Thyroid gland (tissue), 4 donors: ENCODE results near the gene CAPN10.

Experiments used
- POLR2A ChIP-seq, 2 donors: fragments of 450-650 bp; IDR thresholded peaks; one replicate each; pipeline ENCODE4 v1.6.1; 2017; ENCODE audit warnings: antibody characterized with exemption in 2 of 2, mild to moderate bottlenecking in 2 of 2, moderate library complexity in 1 of 2
- TF ChIP-seq, protein P1 (sequence below), 6 experiments: fragments of 200-600 bp in 3 of 6; fragments of 450-650 bp in 3 of 6; sonication (generic) in 3 of 6; IDR thresholded peaks; one replicate each; pipeline ENCODE4 v1.5.1; 2016 to 2019; ENCODE audit warnings: antibody characterized with exemption in 6 of 6, mild to moderate bottlenecking in 2 of 6, inconsistent platforms in 1 of 6, moderate library complexity in 1 of 6

DNA sequence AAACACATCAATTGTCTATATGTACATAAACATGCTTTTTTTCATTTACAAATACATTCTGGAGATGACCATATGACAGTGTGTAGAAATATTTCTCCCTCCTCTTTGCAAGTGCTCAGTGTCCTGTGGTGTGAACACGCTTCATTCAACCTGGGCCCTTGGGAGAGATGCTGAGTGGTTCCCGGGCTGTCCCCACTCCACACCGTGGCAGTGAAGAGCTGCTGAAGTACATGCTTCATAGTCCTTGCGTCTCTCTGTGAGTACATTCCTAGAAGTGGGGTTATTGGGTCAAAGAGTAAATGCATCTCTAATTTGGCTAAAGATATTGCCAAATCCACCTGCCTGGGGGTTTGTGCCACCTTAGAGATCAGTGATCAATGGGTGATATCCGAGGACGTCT is 32.2 kb downstream of the CAPN10 start:
- no peak for TF ChIP-seq POLR2A (IDR thresholded peaks at IDR 0.05)
- TF ChIP-seq, protein P1, sequence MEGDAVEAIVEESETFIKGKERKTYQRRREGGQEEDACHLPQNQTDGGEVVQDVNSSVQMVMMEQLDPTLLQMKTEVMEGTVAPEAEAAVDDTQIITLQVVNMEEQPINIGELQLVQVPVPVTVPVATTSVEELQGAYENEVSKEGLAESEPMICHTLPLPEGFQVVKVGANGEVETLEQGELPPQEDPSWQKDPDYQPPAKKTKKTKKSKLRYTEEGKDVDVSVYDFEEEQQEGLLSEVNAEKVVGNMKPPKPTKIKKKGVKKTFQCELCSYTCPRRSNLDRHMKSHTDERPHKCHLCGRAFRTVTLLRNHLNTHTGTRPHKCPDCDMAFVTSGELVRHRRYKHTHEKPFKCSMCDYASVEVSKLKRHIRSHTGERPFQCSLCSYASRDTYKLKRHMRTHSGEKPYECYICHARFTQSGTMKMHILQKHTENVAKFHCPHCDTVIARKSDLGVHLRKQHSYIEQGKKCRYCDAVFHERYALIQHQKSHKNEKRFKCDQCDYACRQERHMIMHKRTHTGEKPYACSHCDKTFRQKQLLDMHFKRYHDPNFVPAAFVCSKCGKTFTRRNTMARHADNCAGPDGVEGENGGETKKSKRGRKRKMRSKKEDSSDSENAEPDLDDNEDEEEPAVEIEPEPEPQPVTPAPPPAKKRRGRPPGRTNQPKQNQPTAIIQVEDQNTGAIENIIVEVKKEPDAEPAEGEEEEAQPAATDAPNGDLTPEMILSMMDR (IDR thresholded peaks at IDR 0.05) = no peak
